HG03520 (cell line): Measurements from ENCODE around the gene FNDC3B.
"Not testable (repeated sequence)": the region's sequence is repeated elsewhere in the genome, so short reads cannot be mapped to it uniquely, and the experiment has no call there.

Experiments used
- ATAC-seq: cut with Tn5 transposase; IDR thresholded peaks from one replicate; pipeline ENCODE4 v1.9.1; 2021; ENCODE audit warnings: mild to moderate bottlenecking, moderate library complexity; ENCODE audit not compliant: unreplicated experiment

Gene FNDC3B

DNA sequence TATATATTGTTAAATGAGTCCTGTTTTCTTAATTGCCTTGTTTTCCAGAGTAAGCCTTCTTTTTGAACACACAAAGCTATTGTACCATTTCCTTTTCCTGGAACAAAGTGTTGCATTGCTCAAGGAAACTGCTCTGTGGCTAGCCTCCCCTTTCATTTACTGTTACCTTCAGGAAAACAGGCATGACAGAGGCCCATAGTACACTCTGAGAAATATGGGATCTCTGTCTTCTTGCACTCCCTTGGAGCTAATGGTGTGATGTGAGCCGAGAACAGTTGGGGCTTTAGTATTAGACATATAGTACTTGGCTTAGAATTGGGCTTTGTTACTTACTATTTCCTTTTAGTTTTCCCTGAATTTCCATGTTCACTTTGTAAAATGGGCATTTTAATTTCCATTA is 215.2 kb downstream of the FNDC3B start:
- ATAC-seq, result no peak

DNA sequence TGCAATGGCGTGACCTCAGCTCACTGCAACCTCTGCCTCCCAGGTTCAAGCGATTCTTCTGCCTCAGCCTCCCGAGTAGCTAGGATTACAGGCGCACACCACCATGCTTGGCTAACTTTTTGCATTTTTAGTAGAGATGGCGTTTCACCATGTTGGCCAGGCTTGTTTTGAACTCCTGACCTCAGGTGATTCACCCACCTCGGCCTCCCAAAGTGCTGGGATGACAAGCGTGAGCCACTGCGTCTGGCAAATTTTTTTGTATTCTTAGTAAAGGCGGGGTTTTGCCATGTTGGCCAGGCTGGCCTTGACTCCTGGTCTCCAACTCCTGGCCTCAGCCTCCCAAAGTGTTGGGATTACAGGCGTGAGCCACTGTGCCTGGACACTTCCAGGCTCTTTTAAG is 215.9 kb downstream of the FNDC3B start:
- not testable (repeated sequence) for ATAC-seq

DNA sequence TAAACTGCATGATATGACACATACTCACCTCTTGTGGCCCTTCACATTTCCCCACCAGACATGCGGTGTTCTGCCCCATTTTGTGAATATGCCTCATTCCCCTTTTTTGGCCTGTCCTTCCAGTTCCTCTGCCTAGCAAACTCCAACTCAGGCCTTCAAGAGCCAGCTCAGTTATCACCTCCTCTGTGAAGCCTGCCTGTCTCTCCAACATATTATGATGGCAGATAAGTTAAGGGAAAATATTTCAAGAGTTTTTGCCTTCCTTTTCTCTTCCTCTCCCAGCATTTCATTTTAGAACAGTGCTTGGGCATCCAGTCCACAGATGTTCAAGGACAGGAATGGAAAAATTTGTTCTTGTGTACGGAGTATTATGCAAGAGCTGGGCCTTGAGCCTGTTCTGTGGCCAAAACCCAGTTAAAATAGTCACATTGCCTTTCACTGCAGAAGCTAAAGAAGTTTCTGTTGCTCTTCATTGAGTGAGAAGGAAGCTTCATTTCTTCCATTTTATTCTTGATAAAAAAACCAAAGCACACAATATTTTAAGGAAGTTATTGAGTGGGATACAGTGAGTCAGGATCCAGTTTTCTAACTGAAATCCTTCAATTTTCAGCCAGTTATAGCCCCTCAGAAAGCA is 216.8 kb downstream of the FNDC3B start:
- no peak for ATAC-seq

- no peak for ATAC-seq
Measured at GRCh38 chr3:172257648-172258400, 218.4 kb downstream of the FNDC3B start.

DNA sequence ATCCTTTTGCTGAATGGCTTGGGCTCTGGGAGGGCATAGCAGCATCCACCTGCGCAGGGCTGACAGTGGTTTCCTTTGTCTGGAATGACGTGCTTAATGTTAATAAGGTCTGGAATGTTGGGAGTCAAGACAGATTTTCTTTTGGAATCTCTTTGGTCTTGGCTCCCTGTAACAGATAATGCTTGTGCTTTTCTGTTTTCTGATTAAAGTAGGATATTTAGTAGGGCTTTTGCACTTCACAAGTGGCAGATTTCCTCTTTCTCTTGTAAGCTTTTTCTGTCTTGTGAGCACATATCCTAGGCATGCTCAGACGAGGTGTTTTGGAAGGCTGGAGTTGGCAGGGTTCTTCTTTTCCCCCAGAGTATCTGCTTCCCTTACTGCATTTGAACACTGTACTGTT is 219.2 kb downstream of the FNDC3B start:
- no peak for ATAC-seq

DNA sequence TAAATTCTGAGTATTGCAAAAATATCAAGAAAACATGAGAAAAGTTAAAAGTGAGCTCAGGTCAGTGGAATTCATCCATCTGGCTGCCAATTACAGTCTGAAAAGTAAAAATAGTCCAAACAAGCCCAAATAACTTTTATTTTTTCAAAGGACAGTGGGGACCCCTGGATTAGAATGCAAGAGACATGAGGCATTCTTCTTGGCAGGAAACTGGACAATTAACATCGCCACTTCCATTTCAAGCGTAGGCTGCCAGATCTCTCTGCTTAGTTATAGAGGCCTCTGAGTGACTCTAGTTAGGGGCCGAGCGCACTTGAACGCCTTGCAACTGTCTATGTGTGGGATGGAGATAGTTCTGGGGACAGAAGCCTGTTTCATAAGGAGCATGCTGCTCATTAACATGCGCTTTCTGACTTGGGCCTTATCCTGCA is 219.7 kb downstream of the FNDC3B start:
- no peak for ATAC-seq

DNA sequence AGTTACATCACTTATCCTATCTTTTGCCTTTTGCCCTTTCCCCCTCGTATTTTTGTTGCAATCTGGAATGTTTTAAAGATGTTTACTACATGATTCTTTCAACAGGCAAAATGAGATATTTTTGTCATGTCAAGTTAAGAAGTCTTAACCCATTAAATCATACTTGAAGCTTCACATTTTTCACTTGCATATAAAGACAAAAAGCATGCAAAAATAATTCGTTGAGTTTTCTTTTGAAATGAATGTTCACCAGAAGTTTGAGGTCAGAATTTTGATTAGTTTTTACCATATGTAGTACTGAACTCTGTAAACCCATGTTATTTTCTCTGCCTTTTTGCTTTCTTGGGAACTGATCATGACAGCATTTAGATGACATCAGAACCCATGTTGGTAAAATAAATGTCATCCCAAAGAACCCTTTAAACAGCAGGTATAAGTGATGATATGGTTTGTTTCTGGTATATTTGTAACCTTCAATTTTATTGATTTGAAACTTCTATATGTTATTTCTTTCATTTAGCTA is 220.4 kb downstream of the FNDC3B start:
- no peak for ATAC-seq

GRCh38 chr3:172260381-172260780 is 221.0 kb downstream of the FNDC3B start:
- no peak for ATAC-seq

- no peak for ATAC-seq
Measured at GRCh38 chr3:172261054-172261453, 221.7 kb downstream of the FNDC3B start.

GRCh38 chr3:172262991-172263608 is 223.7 kb downstream of the FNDC3B start:
- no peak for ATAC-seq

DNA sequence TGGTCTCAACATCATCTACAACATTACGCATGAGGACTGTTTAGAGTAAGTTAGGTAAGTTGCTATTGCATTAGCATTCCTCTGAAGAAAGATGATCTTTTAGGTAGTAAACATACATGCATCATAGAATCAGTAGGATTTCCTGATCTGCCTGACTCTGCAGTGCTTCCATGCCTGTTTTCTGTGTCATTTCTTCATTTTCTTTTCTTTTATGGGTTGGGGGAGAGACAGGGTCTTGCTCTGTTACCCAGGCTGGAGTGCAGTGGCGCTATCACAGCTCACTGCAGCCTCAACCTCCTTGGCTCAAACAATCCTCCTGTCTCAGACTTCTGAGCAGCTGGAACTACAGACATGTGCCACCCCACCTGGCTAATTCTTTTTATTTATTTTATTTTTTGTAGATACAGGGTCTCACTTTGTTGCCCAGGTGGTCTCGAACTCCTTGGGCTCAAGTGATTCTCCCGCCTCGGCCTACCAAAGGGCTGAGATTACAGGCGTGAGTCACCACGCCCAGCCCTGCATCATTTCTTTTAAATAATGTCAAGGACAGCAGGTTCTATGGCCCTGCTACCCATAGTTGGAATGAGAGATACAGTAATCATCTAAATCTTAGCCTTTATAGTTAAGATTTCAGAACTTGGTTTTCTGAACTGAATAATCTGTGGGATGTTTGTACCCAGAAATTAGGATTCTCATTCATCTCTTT is 224.6 kb downstream of the FNDC3B start:
- ATAC-seq, result no peak

- no peak for ATAC-seq
Measured at GRCh38 chr3:172266103-172266502, 226.7 kb downstream of the FNDC3B start.

DNA sequence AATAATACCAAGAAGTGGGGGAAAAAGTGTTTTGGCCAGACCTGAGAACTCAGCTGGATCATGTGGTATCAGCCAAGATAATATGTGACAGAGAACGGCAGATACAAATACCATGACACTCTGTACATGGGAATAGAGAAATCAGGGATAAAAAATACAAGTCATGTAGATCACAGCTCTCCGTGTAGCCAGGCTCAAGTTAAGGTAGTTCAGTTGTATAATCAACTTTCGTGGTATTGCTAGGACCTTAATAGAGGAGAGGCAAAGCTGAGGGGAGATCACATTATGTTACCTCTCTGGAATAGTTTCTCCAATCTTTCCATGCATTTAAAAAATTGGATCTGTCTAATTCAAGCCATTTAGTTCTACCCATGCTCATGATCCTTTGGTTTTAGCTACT is 229.0 kb downstream of the FNDC3B start:
- no peak for ATAC-seq

GRCh38 chr3:172268868-172269267 is 229.5 kb downstream of the FNDC3B start:
- ATAC-seq, result no peak

DNA sequence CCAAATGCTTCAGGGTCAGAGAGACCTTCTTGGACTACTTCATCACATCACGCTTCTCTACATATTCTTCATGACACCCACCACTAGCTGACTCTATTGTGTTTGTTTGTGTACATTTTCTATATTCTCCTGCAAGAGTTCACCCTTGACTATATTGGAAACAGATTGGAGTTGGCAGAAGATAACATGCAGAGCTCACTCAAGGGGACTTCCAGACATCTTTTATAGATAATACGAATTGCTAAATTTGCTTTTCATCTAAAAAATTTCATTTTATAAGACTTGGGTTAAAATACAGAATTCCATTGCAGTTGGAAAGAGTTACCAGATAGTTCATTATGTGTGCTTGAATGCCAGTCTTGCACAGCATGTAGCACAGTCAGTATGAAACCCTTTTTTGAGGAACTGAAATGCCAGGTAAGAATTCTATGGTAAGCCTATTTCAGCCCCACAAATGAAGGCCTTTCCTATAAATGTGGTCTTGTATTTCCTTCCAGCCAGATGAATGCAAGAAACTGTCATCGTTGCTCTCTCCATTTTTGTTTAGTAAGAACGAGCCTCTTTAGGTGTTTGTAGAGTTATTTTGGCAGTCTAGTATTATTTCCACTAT is 231.3 kb downstream of the FNDC3B start:
- peak; percentile 97 for ATAC-seq

- no peak for ATAC-seq
Measured at GRCh38 chr3:172271386-172271976, 232.1 kb downstream of the FNDC3B start.

DNA sequence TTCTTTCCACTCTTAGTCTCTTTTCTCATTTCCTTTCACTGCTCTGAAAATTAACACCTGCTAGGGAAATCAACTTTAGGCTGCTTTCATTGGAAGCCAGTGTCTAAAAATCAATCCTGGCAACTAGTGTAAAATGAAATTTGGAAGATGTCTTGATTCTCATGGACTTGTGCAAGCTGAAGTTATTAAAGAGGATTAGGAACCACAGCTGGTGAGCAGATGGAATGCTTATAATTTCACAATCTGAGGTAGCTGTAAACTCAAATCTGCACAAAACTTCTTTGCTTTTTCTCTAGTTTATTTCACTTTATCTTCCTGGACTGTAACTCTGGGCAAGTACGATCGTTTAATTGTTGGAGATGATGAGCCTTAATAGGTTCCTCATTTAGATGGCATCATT is 233.3 kb downstream of the FNDC3B start:
- ATAC-seq, result no peak

GRCh38 chr3:172273378-172273777 is 234.0 kb downstream of the FNDC3B start:
- ATAC-seq, result no peak

- no peak for ATAC-seq
Measured at GRCh38 chr3:172274906-172275305, 235.5 kb downstream of the FNDC3B start.

- no peak for ATAC-seq
Measured at GRCh38 chr3:172275586-172275985, 236.2 kb downstream of the FNDC3B start.
